AG10803 (cell line): ENCODE measurements around the gene RFX4.

Experiments
- DNase-seq: peaks from one replicate; pipeline ENCODE4 v3.0.0; 2010; ENCODE audit warnings: low read depth
- H3K4me3 ChIP-seq: 2 replicates; pipeline ENCODE4 v1.5.1; 2011; ENCODE audit warnings: mild to moderate bottlenecking, low read length, control low read depth
- CTCF ChIP-seq: conservative IDR thresholded peaks from 2 replicates; pipeline ENCODE4 v1.5.1; 2011; ENCODE audit warnings: mild to moderate bottlenecking, low read length, control low read depth, inconsistent platforms

Gene RFX4

GRCh38 chr12:106632797-106633450 is 50.1 kb downstream of the RFX4 start:
- no peak overlapping the region for H3K4me3 ChIP-seq
- no peak for DNase-seq
- TF ChIP-seq CTCF: no peak

- no peak for TF ChIP-seq CTCF
These were observed 50.6 kb downstream of the RFX4 start for GRCh38 chr12:106633451-106633823.

GRCh38 chr12:106634206-106634605 is 51.4 kb downstream of the RFX4 start:
- no peak overlapping the region for H3K4me3 ChIP-seq
- no peak for TF ChIP-seq CTCF
- DNase-seq: no peak

More at GRCh38 chr12:106633451-106633823, 50.6 kb downstream of the RFX4 start:
- no peak overlapping the region for H3K4me3 ChIP-seq
- DNase-seq: no peak

- no peak overlapping the region for H3K4me3 ChIP-seq
- TF ChIP-seq CTCF: no peak
- no peak for DNase-seq
These were observed 60.2 kb downstream of the RFX4 start for GRCh38 chr12:106643000-106643399.

GRCh38 chr12:106644335-106645073 is 61.7 kb downstream of the RFX4 start:
- TF ChIP-seq CTCF: no peak
- DNase-seq: no peak
- H3K4me3 ChIP-seq: no peak overlapping the region

GRCh38 chr12:106645074-106645421 is 62.2 kb downstream of the RFX4 start:
- TF ChIP-seq CTCF: no peak
- no peak for DNase-seq
- H3K4me3 ChIP-seq: no peak overlapping the region
